ENCODE measurements around the gene RFC1. TPM values are rescaled to one million over a fixed set of nuclear protein-coding genes. Genes with fewer than 3 reads are reported as not detected.

RFC1 gene
- total and polyA plus RNA-seq, 2 donors (not counting 1 experiment from before 2014, with no cell fraction given) = 31.3 to 44.4 TPM

DNA sequence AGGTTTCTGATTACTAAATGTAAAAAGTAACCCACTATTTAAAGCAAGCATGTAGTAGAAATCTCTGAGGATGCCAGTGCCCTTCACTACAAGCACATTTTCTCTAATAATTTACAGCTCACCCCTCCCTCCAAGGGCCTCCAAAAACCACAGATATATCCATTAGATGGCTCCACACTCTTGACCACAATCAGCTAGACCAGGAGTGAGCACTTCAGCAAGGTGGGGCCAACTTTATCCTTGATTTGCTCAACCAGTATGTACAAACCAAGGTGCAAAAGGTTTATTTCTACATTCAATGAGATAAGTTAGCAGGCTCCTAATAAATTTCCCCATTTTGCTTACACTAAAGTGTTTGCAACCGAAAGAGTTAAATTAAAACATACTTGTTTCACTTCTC is 35.8 kb downstream of the RFC1 start:
- Histone ChIP-seq H4K20me1 (ENCODE audit: control insufficient read depth, extremely low read depth, insufficient read depth, low read length) (no peaks in the 10 kb centered on the region), H3K27me3 (ENCODE audit: control insufficient read depth, insufficient read depth, low read length) (no peaks in the 10 kb centered on the region), H3K4me2 (ENCODE audit: extremely low read depth, insufficient read depth, low read length) (no peak overlapping the region), H3K4me1 (ENCODE audit: control insufficient read depth, extremely low read depth, insufficient read depth, low read length) (no peaks in the 10 kb centered on the region), H3K36me3 (ENCODE audit: control insufficient read depth, insufficient read depth, low read length) (no peaks in the 10 kb centered on the region), H3K9me3 (ENCODE audit: control insufficient read depth, insufficient read depth, low read depth, low read length) (no peaks in the 10 kb centered on the region), H3K4me3 (replicated peaks in 1 of 4; ENCODE audit: control extremely low read depth in 1 of 4, insufficient read depth in 1 of 4, low read depth in 3 of 4, low read length in 4 of 4) (no peak overlapping the region), H3K9ac (ENCODE audit: insufficient read depth, low read length) (no peak overlapping the region), H2AFZ (ENCODE audit: low read length) (no peak overlapping the region), H3K27ac (ENCODE audit: insufficient read depth, low read length) (no peak overlapping the region), H3K79me2 (ENCODE audit: control insufficient read depth, insufficient read depth, low read length) (peaks cover 7% of the 10 kb centered on the region)
- TF ChIP-seq EZH2 (IDR thresholded peaks at IDR 0.05; ENCODE audit: low read length, missing control alignments) = no peak
- TF ChIP-seq, protein P1, sequence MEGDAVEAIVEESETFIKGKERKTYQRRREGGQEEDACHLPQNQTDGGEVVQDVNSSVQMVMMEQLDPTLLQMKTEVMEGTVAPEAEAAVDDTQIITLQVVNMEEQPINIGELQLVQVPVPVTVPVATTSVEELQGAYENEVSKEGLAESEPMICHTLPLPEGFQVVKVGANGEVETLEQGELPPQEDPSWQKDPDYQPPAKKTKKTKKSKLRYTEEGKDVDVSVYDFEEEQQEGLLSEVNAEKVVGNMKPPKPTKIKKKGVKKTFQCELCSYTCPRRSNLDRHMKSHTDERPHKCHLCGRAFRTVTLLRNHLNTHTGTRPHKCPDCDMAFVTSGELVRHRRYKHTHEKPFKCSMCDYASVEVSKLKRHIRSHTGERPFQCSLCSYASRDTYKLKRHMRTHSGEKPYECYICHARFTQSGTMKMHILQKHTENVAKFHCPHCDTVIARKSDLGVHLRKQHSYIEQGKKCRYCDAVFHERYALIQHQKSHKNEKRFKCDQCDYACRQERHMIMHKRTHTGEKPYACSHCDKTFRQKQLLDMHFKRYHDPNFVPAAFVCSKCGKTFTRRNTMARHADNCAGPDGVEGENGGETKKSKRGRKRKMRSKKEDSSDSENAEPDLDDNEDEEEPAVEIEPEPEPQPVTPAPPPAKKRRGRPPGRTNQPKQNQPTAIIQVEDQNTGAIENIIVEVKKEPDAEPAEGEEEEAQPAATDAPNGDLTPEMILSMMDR (conservative IDR thresholded peaks at IDR 0.05 in 1 of 2, IDR thresholded peaks at IDR 0.05 in 1 of 2; ENCODE audit: low read depth in 1 of 2, low read length in 2 of 2) = no peak
- DNase-seq (ENCODE audit: low read depth in 2 of 2) = no peak

DNA sequence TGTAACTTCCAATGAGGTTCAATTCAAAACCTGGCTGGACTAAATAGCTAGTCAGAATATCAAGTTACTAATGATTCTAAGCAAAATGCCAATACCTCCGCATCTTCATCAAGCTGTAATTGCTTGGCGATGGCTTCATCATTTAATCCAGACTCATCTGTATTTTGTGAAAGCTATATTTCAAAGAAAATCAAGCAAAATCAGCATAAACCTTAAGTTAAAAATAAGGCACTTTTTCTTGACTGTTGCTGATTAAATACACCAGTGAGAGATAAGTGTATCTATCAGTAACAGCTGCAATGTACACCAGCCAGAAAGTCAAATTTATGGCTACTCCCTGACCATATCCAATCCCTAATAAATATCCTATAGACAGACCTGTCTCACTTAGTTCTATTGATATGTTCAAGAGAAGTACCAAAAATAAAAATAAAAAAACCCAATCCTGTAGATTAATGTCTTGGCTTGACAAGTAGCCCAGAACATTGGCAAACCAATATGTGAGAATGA is 39.6 kb downstream of the RFC1 start:
- Histone ChIP-seq H3K79me2 (ENCODE audit: control insufficient read depth, insufficient read depth, low read length) (peaks cover 3% of the 10 kb centered on the region), H3K4me3 (replicated peaks in 1 of 4; ENCODE audit: control extremely low read depth in 1 of 4, insufficient read depth in 1 of 4, low read depth in 3 of 4, low read length in 4 of 4) (no peak overlapping the region), H3K4me2 (ENCODE audit: extremely low read depth, insufficient read depth, low read length) (no peak overlapping the region), H2AFZ (ENCODE audit: low read length) (no peak overlapping the region), H3K9me3 (ENCODE audit: control insufficient read depth, insufficient read depth, low read depth, low read length) (no peaks in the 10 kb centered on the region), H3K9ac (ENCODE audit: insufficient read depth, low read length) (no peak overlapping the region), H4K20me1 (ENCODE audit: control insufficient read depth, extremely low read depth, insufficient read depth, low read length) (no peaks in the 10 kb centered on the region), H3K4me1 (ENCODE audit: control insufficient read depth, extremely low read depth, insufficient read depth, low read length) (no peaks in the 10 kb centered on the region), H3K36me3 (ENCODE audit: control insufficient read depth, insufficient read depth, low read length) (peaks cover 1% of the 10 kb centered on the region), H3K27ac (ENCODE audit: insufficient read depth, low read length) (no peak overlapping the region), H3K27me3 (ENCODE audit: control insufficient read depth, insufficient read depth, low read length) (no peaks in the 10 kb centered on the region)
- TF ChIP-seq, protein P1 (conservative IDR thresholded peaks at IDR 0.05 in 1 of 2, IDR thresholded peaks at IDR 0.05 in 1 of 2; ENCODE audit: low read depth in 1 of 2, low read length in 2 of 2) = no peak
- no peak for TF ChIP-seq EZH2 (IDR thresholded peaks at IDR 0.05; ENCODE audit: low read length, missing control alignments)
- no peak for DNase-seq (ENCODE audit: low read depth in 2 of 2)

DNA sequence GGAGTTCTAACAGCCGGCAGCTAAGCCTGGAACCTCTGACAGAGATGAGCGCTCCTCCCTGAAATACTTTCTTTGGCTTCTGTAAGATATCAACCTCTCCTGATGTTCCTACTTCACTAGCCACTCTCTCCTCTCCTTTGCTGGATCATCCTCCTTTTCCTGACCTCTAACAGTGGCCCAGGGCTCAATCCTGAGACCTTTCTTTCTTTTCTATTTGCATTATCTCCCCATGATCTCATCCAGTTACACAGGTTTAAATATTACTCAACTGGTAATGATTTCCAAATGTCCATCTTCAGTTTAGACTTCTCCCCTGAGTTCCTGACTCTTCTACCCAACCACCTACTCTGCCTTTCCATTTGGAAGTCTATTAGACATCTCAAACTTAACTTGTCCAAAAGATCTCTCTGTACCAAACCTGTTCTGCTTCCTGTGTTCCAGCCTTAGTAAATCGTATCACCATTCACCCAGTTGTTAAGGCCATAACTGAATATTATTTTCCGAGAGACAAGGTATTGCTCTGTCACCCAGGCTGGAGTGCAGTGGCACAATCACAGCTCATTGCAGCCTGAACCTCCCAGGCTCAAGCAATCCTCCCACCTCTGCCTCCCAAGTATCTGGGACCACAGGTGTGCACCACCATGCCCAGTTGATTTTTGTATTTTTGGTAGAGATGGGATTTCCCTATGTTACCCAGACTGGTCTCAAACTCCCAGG is 41.1 kb downstream of the RFC1 start:
- Histone ChIP-seq H3K27me3 (ENCODE audit: control insufficient read depth, insufficient read depth, low read length) (no peaks in the 10 kb centered on the region), H3K27ac (ENCODE audit: insufficient read depth, low read length) (no peak overlapping the region), H3K79me2 (ENCODE audit: control insufficient read depth, insufficient read depth, low read length) (no peaks in the 10 kb centered on the region), H3K4me3 (replicated peaks in 1 of 4; ENCODE audit: control extremely low read depth in 1 of 4, insufficient read depth in 1 of 4, low read depth in 3 of 4, low read length in 4 of 4) (no peak overlapping the region), H3K9me3 (ENCODE audit: control insufficient read depth, insufficient read depth, low read depth, low read length) (no peaks in the 10 kb centered on the region), H3K36me3 (ENCODE audit: control insufficient read depth, insufficient read depth, low read length) (peaks cover 1% of the 10 kb centered on the region), H4K20me1 (ENCODE audit: control insufficient read depth, extremely low read depth, insufficient read depth, low read length) (no peaks in the 10 kb centered on the region), H3K4me1 (ENCODE audit: control insufficient read depth, extremely low read depth, insufficient read depth, low read length) (no peaks in the 10 kb centered on the region), H2AFZ (ENCODE audit: low read length) (no peak overlapping the region), H3K9ac (ENCODE audit: insufficient read depth, low read length) (no peak overlapping the region), H3K4me2 (ENCODE audit: extremely low read depth, insufficient read depth, low read length) (no peak overlapping the region)
- no peak for DNase-seq (ENCODE audit: low read depth in 2 of 2)
- TF ChIP-seq, protein P1 (conservative IDR thresholded peaks at IDR 0.05 in 1 of 2, IDR thresholded peaks at IDR 0.05 in 1 of 2; ENCODE audit: low read depth in 1 of 2, low read length in 2 of 2) = no peak
- no peak for TF ChIP-seq EZH2 (IDR thresholded peaks at IDR 0.05; ENCODE audit: low read length, missing control alignments)

Measured in fibroblast of lung (primary cell).